GM18870 (cell line): ENCODE measurements around the gene EPB42.
"Not testable (repeated sequence)": the region's sequence is repeated elsewhere in the genome, so short reads cannot be mapped to it uniquely, and the experiment has no call there.

Source experiments
- ATAC-seq: cut with Tn5 transposase; IDR thresholded peaks from one replicate; pipeline ENCODE4 v1.9.1; 2021; ENCODE audit warnings: moderate library complexity; ENCODE audit not compliant: unreplicated experiment

The EPB42 gene

DNA sequence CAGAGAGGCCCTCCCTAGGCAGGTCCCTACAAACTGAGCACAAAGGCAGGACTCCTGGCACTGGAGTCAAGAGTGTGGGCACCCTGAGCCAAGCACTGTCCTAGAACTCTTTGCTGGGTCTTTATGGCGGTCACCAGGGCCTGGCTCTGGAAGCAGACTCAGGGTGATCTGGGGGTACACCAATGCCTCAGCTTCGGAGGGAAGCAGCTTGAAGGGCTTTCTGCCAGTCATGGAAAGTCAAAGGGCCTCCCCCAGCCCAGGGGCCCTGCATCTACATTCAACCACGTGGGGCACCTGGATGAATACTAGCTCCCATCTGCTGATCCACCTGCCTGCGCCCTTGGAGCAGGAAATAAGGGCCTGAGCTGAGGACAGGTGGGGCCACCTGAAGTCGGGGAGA lies 7.4 kb downstream of the EPB42 start:
- no peak for ATAC-seq

- no peak for ATAC-seq
These were observed 7.9 kb downstream of the EPB42 start for GRCh38 chr15:43212951-43213350.

DNA sequence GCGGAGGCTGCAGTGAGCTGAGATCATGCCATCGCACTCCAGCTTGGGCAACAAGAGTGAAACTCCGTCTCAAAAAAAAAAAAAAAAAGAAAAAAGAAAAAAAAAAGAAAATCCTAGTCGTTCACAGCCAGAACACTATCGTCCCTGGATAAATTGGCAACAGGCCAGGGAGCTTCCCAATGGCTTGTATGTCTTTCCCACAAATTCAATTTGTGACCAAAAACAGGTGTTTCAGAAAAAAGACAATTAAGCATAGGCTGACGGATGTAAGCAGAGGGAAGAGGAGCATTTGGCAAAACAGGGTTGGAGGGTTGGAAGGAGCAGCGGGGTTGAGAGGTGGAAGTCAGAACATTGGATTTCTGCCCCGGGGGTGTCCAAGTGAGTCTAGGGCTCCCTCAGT lies 8.5 kb downstream of the EPB42 start:
- no peak for ATAC-seq

DNA sequence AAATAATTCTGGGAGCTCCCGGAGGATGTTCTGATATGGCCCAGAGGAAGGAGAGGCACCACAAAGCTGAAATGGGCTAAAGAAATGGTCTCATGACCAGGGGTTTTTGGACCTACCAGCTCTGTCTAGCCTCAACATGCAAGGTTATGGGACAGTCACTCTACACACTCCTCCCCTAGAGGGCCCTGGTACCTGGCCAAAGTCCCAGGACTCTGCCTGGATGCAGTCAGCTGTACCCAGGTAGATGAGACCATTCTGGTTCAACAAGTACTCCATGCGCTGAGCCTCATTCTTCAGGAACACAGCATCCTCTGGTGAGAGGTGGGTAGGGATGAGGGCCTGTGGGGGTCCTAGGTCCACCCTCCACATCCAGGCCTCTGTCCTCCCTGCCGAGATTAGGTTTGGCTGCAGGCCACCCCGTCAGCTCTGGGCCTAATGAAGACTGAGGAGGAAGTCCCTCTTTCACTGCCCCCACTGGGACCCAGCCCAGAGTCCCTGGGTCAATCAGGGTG lies 9.5 kb downstream of the EPB42 start:
- no peak for ATAC-seq

DNA sequence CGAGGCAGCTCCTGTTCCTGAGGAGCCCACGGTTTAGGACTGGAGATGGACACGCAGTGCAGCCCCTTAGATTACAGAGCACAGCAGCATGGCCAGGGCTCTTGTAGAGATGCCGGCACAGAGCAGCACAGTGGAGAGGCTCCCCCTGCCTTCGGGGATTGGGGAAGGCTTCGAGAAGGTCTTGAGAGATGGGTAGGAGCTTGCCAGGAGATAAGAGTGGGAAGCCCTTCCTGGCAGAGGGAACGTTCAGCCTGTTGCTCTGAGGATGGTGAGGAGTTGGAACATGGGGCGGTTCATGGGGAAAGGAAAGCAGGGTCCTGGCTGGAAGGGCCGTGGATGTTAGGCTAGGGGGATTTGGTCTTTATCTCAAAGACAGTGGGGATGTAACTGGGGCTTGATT lies 10.0 kb downstream of the EPB42 start:
- no peak for ATAC-seq

DNA sequence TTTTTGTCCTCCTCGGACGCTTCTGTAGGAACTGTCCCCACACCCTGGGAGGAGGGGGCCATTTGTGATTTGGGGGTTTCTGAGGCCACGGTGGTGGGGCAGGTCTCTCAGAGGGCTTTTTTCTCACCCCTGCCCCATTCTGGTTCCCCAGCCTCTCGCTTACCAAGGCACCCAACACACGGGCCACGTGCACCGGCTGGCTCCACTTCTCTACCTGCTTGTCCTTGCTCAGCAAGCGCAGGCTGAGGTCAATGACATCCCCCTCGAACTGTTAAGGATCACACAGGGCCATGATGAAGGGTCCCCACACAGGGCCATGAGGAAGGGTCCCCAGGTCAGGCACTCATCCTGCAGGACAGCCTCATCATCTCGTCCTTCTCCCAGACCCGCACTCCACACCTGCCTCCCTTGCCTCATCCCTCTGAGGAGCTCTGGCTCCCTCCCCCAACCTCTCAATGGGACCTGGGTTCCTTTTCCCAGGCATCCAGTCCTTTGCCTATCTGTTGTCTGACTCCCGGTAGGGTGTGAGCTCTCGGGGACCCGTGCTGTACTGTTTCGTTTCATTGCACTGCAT lies 10.6 kb downstream of the EPB42 start:
- no peak for ATAC-seq

GRCh38 chr15:43209059-43209824 lies 11.6 kb downstream of the EPB42 start:
- no peak for ATAC-seq

DNA sequence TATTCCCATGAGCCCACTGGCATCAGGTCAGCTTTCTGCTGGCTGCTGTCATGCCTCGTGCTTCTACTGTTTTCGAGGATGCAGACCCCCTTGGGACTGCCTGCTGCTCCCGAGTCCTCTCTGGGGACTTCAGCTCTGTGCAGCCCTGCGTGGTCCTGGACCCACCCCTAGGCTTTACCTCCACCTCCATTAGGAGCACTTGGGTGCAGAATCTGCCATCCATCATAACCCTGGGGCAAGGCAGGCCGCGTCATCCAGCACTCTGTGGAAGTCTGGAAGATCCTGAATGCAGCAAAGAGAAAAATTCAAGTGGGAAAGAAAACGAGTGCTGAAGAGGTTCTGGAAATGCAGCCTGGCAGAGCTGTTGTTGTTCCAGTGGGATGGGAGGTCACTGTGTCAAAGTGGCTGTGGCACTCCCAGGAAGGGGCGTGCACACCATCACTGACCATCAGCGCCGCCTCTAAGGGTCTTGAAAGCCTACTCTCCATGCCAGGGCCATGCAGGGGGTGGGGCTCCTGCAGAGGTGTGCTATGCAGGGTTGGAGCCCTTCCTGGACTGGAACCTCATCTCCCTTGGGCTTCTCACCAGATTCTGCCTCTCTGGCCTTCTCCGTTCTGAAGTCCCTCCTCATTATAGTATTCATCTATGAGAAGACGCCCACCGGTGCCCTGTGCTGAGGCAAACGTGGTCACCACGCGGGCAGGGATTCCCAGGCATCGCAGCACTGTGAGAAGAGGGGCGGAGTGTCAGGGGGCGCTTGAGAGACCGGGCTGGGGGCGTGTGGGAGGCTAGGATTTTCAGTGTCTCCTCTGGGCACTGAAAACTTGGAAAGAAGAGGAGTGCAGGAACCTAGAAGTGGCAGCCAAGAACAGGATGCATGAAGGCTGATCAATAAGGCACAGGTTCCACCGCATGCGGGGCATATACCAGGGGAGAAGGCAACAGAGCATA lies 12.5 kb downstream of the EPB42 start:
- no peak for ATAC-seq

GRCh38 chr15:43207024-43207423 lies 13.8 kb downstream of the EPB42 start:
- ATAC-seq: no peak

GRCh38 chr15:43206054-43206453 lies 14.8 kb downstream of the EPB42 start:
- no peak for ATAC-seq

- no peak for ATAC-seq
These were observed 16.6 kb downstream of the EPB42 start for GRCh38 chr15:43204016-43204901.

GRCh38 chr15:43199945-43200488 lies 20.8 kb downstream of the EPB42 start:
- no peak for ATAC-seq

DNA sequence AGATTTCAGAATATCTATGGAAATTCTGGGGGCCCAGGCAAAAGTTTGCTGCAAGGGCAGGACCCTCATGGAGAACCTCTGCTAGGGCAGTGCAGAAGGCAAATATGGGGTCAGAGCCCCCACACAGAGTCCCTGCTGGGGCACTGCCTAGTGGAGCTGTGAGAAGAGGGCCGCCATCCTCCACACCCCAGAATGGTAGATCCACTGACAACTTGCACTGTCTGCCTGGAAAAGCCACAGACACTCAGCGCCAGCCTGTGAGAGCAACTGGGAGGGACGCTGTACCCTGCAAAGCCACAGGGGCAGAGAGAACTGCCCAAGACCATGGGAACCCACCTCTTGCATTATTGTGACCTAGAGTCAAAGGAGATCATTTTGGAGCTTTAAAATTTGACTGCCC lies 21.8 kb downstream of the EPB42 start:
- ATAC-seq: no peak

- not testable (repeated sequence) for ATAC-seq
These were observed 22.3 kb downstream of the EPB42 start for GRCh38 chr15:43198556-43198955.

- not testable (repeated sequence) for ATAC-seq
These were observed 23.0 kb downstream of the EPB42 start for GRCh38 chr15:43197773-43198172.

- no peak for ATAC-seq
These were observed 23.9 kb downstream of the EPB42 start for GRCh38 chr15:43196760-43197548.

- no peak for ATAC-seq
These were observed 26.0 kb downstream of the EPB42 start for GRCh38 chr15:43194795-43195194.

DNA sequence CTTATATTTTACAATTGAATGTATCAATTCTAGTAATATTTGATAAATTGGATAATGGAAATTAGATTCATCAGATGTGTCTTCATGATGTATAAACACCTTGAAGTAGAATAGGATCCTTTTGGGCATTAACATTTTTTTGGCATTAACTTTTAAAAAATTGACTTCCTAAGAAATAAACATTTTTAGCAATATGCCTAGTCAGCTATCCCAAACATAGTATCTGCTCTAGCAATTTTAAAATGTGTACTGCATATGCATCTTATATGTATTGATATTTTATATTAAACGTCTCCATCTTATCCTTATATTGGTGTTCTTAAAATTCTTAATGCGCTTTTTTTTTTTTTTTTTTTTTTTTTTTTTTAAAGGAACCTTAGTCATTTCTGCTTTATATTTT lies 27.1 kb downstream of the EPB42 start:
- ATAC-seq: no peak

- ATAC-seq: no peak
These were observed 30.6 kb downstream of the EPB42 start for GRCh38 chr15:43190178-43190577.
